ENCODE data around the gene STRADB. TPM values are rescaled to one million over a fixed set of nuclear protein-coding genes. Genes with fewer than 3 reads are reported as not detected.

Gene STRADB, protein sequence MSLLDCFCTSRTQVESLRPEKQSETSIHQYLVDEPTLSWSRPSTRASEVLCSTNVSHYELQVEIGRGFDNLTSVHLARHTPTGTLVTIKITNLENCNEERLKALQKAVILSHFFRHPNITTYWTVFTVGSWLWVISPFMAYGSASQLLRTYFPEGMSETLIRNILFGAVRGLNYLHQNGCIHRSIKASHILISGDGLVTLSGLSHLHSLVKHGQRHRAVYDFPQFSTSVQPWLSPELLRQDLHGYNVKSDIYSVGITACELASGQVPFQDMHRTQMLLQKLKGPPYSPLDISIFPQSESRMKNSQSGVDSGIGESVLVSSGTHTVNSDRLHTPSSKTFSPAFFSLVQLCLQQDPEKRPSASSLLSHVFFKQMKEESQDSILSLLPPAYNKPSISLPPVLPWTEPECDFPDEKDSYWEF
- 10 to 100 TPM; 25.6 to 41.9 (median 31.4) TPM for total RNA-seq

DNA sequence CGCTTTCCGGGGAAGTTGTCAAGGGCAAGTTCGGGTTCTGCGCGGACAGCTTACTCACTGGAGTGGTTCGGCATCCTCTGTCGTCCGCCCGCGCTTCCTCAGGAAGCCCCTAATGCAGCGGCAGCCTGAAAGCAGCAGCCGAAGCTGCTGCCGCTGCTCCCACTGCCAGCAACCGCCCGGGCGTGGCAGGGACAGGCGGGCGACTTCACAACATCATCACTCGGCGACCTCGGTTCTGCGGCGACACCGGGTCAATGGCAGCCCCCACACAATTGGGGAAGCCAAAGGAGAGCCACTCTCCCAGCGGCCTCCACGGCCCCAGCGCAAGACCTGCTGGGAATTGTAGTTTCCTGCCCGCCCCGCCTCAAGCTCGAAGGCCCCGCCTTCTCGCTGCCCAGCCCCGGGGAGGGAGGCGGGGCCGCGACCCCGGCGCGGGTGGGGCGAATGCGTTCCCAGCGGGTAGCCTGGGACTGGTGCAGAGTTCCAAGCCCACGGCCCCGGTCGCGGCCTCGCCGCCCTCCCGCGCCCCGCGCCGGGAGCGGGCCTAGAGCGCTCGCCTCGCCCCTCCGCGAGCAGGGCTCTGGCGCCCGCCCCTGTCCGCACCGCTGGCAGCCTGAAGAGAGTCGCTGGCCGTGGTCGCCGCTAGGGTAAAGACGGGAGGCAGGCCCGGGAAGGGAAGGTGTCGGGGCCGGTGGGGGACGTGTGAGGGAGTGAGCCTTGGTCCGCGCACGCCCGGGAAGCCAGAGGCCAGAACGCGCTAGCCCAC is at the start of gene STRADB, which contains the start of gene TRAK2:
Gene STRADB, plus strand, starts transcription at position 449 of the 766 bp plus-strand sequence. CDS start 3,101 bp downstream, outside the sequence.
Gene TRAK2, minus strand, starts transcription at position 167 of the 766 bp plus-strand sequence. CDS start 30,951 bp downstream, outside the sequence.
- Histone ChIP-seq H3K36me3 (no peaks in the 10 kb centered on the region), H3K9me3 (no peaks in the 10 kb centered on the region), H3K27me3 (no peaks in the 10 kb centered on the region), H3K4me3 (replicated peaks in 1 of 3) (peak within 1 kb of the TSS; percentile 85 to 93 (median 88)), H3K4me1 (peaks cover 26 to 37% of the 10 kb centered on the region in 2 donors), H3K27ac (peak within 1 kb of the TSS; percentile 75 to 93 (median 90))
- peak; percentile 94 to 95 for DNase-seq
- TF ChIP-seq POLR2A (IDR thresholded peaks at IDR 0.05): peak; percentile 65 to 92
- TF ChIP-seq, protein P1, sequence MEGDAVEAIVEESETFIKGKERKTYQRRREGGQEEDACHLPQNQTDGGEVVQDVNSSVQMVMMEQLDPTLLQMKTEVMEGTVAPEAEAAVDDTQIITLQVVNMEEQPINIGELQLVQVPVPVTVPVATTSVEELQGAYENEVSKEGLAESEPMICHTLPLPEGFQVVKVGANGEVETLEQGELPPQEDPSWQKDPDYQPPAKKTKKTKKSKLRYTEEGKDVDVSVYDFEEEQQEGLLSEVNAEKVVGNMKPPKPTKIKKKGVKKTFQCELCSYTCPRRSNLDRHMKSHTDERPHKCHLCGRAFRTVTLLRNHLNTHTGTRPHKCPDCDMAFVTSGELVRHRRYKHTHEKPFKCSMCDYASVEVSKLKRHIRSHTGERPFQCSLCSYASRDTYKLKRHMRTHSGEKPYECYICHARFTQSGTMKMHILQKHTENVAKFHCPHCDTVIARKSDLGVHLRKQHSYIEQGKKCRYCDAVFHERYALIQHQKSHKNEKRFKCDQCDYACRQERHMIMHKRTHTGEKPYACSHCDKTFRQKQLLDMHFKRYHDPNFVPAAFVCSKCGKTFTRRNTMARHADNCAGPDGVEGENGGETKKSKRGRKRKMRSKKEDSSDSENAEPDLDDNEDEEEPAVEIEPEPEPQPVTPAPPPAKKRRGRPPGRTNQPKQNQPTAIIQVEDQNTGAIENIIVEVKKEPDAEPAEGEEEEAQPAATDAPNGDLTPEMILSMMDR (IDR thresholded peaks at IDR 0.05): peak in 4 of 6 experiments; percentile 28 to 48 (median 36)
- intact Hi-C loops (cut with DNase I): loop anchor here (10.0 kb wide), 2 partner anchors 57 to 217 kb away; no protein-coding TSS in a partner anchor
- 0% methylated on average over 5 to 43 of the region's 78 CpGs for WGBS, 2 donors

DNA sequence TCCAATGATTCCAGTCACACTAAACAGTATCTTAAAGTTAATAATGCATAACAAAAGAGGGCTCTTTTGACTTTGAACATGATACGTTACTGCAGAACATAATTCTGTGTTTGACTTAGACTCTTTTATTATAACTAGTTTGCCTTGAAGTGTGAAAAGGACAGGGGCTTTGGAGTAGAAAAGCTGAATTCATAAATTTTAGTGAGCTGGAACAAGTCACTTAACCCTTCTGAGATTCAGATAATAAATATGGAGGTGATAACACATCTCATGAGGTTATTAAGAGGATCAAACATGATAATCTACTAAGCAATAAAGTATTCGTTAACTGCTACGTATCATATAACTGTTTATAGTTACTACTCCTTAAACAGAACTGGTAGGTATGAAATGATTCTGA is 49.7 kb upstream of the STRADB start:
- intact Hi-C loops (cut with DNase I): no loop called here
- Histone ChIP-seq H3K27me3 (no peaks in the 10 kb centered on the region), H3K4me1 (peaks cover 51 to 55% of the 10 kb centered on the region in 2 donors), H3K36me3 (peaks cover 3 to 8% of the 10 kb centered on the region in 2 donors), H3K9me3 (no peaks in the 10 kb centered on the region), H3K27ac (peak overlapping the region; percentile 33 to 75 (median 67)), H3K4me3 (replicated peaks in 1 of 3) (no peak overlapping the region)
- TF ChIP-seq POLR2A (IDR thresholded peaks at IDR 0.05): no peak
- TF ChIP-seq, protein P1 (IDR thresholded peaks at IDR 0.05): no peak
- DNase-seq: no peak
- WGBS, 2 donors: 78 to 80% methylated on average over 3 of the region's 3 CpGs

DNA sequence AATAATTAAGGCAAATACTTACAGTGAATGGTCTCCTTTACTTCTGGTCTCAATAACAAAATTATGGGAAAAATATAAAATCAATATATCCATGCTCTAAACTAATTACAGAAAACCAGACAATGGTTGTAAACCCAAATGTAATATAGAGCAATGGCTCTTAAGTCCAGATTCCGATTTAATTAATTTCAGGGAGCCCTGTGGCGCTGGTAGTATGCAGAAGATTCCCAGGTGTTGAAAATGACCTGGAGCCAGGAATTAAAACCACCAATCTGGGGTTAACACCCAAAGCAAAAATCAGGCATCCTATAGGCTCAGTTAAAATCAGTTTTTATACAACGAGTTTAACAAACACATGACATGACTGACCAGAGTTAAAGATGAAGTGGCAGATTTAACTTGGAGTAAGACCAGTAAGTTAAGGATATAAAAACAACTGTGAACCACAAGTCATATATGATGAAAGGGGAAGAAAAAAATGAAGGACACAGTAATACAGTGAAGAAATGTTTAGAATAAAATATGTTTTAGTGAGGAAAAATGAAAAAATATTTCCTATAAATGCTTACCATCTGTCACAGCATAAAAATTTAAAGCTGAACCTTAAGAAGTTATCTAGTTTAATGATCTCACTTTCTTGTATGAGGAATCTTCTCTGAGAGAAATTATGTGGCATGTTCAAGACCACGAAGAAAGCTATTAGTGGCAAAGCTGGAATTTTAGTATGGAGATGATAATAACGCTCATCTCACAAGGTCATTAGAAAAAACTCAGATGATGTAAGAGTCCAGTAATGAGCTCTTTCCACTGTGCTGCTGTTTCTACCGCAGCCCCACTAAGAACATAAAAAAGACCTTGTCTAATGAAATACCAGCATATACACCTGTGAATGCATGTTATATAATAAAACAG is 48.6 kb upstream of the STRADB start:
- Histone ChIP-seq H3K4me3 (replicated peaks in 1 of 3) (no peak overlapping the region), H3K27ac (peak overlapping the region; percentile 67 to 79 (median 75)), H3K36me3 (no peaks in the 10 kb centered on the region), H3K9me3 (no peaks in the 10 kb centered on the region), H3K4me1 (peaks cover 56 to 66% of the 10 kb centered on the region in 2 donors), H3K27me3 (no peaks in the 10 kb centered on the region)
- WGBS, 2 donors: 56 to 60% methylated on average over 6 of the region's 6 CpGs
- intact Hi-C loops (cut with DNase I): no loop called here
- DNase-seq: no peak
- TF ChIP-seq POLR2A (IDR thresholded peaks at IDR 0.05): no peak
- TF ChIP-seq, protein P1 (IDR thresholded peaks at IDR 0.05): no peak

DNA sequence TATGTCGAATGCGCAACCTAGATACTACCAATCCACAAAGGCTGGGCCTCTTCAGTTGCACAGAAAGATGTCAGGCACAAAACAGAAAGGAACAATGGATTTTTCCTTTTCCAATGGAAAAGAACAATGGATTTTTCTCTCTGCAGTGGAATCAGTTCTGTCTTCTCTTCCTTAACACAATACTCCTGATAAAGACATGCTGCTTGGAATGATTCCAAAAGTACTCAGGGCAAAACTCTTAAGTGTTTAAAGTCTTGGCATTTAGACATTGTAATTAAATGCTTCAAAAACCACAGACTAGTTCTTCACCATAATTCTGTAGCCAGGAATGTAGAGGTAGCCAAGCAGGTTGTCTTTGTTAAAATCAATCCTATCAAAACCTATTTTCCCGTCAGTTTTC is 47.7 kb upstream of the STRADB start:
- H3K4me1 ChIP-seq: peaks cover 56 to 69% of the 10 kb centered on the region in 2 donors
- H3K27ac ChIP-seq: peak overlapping the region; percentile 75 to 83 (median 79)
- TF ChIP-seq, protein P1 (IDR thresholded peaks at IDR 0.05): no peak
- TF ChIP-seq POLR2A (IDR thresholded peaks at IDR 0.05): no peak

More for the DNA sequence above, 47.7 kb upstream of the STRADB start:
- intact Hi-C loops (cut with DNase I): no loop called here
- no peak overlapping the region for H3K4me3 ChIP-seq (replicated peaks in 1 of 3)
- H3K9me3 ChIP-seq: no peaks in the 10 kb centered on the region
- no peak for DNase-seq
- H3K27me3 ChIP-seq: no peaks in the 10 kb centered on the region
- WGBS, 2 donors: 56 to 59% methylated on average over 3 of the region's 3 CpGs
- H3K36me3 ChIP-seq: no peaks in the 10 kb centered on the region

All from thyroid gland (tissue), 4 donors.